Suppressor macrophage treated with lipopolysaccharide for 1 hour (primary cell): ENCODE measurements around the gene PNRC2.

Experiments
- DNase-seq, 3 donors: peaks; one replicate each; pipeline ENCODE4 v3.0.0-alpha.2; 2020 to 2022

PNRC2 gene, protein sequence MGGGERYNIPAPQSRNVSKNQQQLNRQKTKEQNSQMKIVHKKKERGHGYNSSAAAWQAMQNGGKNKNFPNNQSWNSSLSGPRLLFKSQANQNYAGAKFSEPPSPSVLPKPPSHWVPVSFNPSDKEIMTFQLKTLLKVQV

DNA sequence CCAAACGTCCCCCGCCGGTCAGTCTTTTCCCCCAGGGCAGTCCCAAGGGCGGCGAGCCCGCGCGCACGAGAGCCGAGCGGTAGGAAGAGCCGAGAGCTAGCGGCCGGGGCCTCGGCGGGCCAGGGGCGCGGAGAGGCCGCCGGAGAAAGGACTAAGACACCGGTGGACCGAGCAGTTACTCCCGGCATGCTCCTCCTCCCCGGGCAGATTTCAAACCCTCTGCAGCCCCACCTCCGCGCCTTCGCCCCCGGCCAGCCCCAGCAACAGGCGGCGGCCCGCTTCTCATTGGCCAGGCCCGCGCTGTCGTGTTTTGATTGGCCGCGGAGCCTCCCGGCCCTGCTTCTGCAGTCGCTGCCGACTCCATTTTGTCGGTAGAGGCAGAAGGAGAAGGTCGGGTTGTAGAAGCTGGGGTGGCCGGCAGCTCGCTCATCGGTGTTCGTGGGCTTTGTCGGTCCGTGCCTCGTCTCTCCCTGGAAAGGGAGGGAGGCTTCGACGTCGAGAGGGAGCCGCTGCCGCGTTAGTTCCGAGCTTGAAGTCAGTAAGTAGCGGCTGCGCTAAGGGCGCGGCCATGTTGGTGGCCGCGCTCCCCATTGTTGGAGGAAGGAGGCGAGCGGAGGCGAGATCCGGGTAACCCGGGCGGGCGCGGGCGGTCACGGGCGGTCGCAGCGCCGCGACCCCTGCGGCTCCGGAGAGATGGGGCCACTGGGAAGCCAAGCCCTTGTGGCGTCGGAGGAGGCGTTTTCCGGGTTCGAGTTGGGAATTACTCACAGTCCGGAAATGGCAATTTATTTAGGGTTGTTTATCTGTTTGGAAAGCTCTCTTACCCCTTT is at the start of gene PNRC2:
Gene PNRC2, plus strand, starts transcription at position 368 of the 830 bp plus-strand sequence. CDS start 1,630 bp downstream, outside the sequence.
- DNase-seq = peak; percentile 98

DNA sequence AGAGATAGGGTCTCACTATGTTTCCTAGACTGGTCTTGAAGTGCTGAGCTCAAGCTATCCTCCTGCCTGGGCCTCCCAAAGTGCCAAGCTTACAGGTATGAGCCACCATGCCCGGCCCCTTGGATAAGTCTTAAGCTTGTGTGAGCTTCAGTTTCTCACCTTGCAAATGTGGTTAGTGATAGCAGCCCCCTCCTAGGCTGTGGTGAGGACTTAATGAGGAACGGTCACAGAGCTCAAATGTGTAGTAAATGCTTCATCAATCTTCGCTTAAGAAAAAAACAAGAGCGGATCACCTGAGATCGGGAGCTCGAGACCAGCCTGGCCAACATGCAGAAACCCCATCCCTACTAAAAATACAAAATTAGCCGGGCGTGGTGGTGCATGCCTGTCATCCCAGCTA is 49.5 kb upstream of the PNRC2 start:
- no peak for DNase-seq

DNA sequence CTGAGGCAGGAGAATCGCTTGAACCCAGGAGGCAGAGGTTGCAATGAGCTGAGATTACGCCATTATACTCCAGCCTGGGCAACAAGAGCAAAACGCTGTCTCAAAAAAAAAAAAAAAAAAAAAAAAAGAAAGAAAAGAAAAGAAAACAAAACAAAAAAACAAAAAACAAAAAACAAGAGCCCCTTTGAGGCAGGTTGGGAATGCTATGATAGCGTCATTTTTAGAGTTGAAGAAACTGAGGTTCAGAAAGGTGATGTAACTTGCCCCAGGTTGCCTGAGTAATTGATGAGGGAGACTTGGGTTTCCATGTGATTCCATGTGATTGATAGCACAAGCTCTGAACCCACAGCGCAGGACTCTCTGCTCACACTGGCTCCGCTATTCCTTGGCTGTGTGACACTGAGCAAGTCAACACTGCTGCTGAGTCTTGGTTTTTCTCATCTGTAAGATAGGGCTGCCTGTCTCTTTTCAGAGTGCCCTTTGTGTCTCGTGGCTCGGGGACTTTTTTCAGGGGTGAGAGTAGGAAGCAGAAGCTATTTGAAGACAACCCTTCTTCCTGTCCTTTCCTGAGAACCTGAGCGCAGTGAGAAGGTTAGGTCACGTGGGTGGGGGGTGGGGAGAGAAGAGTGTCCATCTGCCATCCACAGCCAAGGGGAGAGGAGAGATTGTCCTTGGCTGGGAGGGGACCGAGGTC is 48.9 kb upstream of the PNRC2 start:
- DNase-seq = peak; percentile 55 to 60 (median 57)

DNA sequence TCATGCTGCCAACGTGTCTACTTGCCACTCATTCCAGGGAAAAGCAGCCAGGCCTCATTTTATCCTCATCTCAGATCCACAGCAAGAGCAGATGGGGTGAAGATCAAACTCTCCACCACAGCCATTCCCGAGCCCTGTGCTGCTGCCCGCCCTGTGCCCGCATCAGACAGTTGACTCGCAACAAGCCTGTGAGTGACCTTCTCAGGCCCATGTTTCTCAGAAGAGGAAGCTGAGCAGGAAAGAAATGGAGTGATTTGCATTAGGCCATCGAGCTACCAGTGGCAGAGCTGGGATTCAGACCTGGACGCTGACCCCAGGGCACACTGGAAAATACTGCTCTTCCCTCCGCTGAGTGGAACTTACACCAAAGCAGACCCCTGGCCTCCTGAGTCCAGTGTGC is 47.7 kb upstream of the PNRC2 start:
- DNase-seq = peak; percentile 58 to 66 (median 59)

DNA sequence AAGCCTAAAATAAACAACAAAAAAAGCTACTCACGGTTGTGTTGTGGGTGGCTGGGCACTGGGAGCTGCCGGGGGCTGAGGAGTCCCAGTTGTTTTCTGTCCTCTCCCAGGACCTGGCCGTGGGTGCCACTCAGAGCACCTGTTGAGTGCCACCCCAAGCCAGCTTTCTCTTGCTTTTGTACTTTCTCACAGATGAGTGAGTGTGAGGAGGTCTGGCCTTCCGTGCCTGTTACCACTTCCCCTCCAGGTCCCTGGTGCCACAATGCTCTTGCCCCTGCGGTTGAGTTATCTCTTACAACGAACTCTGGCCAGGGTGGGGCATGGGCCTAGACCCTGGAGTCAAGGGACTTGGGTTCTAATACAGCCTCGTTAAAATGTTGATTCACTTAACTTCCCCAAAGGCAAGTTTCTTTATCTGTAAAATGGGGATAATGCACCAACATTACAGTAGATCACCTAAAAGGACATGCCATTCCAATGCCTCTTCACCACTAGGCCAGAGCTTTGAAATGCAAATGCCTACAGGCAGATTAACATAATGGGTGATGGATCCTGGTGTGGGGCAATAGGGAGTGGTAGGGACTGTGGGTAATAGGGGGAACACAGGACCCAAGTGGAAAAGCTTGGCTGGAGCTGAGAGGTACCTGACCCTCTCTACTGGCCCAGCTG is 46.3 kb upstream of the PNRC2 start, which contains the start of gene CNR2:
Gene CNR2, minus strand, starts transcription at position 151 of the 669 bp plus-strand sequence. CDS start 37,745 bp downstream, outside the sequence.
- DNase-seq = no peak

DNA sequence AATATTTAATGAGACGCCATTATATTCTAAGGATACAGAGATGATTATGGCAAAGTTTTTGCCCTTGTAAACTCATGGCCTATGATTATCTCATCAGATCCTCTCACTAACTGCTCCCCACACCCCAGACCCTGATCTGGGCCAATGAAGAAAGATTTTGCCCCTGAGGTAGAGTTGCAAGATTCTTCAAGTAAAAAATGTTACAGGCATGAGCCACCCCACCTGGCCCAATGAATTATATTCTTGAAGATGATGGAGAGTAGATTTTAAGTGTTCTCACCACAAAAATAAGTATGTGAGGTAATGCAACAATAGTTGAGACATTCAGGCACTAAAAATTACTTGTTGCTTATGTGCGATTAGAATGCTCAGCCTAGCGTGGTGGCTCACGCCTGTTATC is 44.7 kb upstream of the PNRC2 start:
- DNase-seq = no peak

DNA sequence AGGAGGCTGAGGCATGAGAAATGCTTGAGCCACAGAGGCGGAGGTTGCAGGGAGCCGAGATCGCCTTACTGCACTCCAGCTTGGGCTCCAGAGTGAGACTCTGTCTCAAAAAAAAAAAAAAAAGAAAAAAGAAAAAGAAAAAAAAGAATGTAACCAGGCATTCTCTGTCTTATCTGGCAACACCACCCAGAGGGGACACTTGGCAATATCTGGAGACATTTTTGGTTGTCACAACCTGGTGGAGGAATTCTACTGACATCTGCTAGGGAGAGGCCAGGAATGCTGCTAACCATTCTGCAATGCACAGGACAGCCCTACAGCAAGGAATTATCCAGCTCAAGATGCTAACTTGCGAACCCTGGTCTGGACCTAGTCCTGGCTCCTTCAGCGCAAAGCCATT is 44.2 kb upstream of the PNRC2 start:
- DNase-seq = no peak

DNA sequence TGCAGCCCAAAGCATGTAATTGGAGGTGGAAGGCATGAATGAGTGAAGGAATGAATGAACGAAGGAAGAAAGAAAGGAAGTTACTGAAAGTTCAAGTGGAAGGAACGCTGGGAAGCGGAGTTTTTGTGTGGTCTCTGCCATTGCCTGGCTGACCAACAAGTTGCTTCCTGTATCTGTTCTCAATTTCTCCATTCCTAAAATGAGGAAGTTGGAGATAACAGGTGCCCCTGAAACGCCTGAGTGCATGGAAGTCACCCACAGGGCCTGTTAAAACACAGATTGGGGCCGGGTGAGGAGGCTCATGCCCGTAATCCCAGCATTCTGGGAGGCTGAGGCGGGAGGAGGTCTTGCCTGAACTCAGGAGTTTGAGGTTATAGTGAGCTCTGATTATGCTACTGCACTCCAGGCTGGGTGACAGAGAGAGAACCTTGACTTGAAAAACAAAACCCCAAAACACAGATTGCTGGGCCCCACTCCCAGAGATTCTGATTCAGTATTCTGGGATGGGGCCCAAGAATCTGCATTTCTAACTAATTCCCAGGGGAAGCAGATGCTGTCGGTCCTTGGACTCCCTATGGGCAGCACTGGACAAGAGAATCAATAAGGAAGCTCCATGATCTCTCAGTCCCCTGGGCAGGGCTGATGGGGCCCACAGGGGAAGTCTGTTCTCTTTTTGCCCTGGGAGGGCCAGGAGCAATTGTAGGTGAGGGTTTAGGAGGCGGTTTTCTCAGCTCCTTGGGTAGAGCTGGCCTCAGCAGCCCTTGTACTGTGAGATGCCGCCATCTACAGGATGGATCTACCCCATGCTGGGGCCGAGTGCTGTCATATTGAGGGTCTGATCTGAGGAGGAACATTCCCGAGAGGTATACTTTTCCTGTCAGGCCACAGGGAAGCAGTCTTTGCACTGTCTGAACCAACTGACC is 43.2 kb upstream of the PNRC2 start:
- peak; percentile 83 to 85 (median 84) for DNase-seq

DNA sequence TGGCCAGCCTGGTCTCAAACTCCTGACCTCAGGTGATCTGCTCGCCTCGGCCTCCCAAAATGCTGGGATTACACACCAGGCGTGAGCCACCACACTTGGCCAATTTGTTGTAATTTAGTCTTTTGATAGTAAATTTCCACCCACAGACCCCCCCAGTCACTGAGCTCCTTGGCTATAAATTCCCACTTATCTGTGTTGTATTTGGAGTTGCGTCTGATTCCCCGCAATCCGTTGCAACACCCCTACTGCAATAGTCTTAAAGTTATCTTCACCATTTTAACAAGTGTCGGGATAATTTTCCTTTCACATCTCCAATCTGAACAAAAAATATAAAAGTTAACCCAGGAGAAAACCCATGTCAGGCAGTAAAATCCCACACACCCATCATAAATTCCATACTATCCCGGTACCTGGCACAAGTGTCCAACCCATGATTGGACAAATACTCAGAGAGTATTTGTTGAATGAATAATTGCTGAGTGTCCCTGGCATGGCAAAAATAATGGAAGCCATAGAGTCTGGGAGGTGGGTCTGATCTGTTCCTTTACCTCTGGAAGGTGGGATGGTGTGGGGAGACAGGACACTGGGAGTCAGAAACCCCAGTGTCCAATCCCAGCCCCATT is 37.2 kb upstream of the PNRC2 start:
- DNase-seq = no peak

DNA sequence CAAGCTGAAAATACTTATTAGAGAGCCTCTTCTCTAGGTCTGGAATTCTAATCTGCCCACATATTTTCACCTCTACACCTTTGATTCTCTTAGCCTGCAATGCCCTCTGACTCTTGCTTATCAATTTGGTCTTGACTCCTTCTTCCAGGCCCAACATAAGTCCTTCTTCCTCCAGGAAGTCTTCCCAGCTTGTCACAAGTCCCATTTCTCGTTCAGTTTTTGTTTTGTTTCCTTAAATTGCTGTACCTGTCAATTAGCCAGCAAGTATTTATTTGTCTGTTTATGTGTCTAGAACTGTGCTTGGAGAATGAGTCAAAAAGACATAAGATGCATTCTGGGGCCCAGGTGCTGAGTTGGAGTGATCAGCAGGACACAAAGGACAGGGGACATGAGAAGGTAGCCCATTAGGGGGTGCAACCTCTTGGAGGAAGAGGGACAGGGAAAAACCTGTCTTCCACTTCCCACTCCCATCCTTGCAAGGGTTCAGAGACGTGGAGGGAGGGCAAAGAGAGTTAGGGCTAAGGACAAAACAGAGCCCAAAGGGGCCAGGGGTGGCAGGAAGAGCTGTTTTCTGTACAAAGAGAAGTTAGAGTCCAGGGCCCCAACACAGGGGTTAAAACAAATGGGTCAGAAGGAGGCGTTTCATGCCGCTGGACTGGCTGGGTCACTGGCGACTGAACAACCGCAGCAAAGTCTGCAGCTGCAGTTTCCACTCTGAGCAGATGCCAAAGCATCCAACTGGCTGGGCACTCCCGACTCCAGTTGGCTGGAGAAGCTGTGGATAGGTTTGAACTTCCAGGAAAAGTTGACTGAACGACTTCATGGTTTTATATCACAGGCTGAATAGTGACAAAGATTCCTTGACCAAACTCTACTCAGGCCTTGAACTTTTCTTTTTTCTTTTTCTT is 35.8 kb upstream of the PNRC2 start:
- DNase-seq = no peak

DNA sequence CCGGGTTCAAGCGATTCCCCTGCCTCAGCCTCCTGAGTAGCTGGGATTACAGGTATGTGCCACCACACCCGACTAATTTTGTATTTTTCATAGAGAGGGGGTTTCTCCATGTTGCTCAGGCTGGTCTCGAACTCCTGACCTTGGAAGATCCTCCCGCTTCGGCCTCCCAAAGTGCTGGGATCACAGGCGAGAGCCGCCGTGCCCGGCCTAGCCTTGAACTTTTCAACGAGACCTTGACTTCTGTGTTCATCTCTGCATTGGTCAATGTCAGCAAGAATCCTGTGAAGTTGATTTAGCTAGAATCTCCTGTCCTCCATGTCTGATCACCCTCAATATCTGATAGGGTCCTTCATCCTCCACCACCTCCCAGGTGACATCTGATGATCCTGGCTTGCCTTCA is 35.0 kb upstream of the PNRC2 start:
- no peak for DNase-seq

DNA sequence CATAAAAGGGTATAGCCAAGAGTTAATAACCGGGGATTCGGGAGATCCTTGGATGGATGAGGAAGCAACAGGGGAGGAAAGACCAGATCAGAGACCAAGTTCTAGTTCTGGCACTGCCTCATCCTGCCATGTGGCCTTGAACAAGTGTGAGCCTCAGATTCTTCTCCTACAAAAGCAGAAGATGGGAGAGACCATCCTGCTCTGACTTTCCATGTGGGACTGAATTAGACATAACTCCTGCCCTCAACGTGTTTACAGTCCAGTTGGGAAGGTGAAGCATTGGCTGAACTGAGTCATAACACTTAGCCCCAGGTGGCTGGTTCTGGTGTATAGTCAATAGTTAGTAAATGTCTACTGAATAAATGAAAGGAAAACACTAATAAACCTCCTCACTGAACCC is 34.3 kb upstream of the PNRC2 start:
- no peak for DNase-seq

DNA sequence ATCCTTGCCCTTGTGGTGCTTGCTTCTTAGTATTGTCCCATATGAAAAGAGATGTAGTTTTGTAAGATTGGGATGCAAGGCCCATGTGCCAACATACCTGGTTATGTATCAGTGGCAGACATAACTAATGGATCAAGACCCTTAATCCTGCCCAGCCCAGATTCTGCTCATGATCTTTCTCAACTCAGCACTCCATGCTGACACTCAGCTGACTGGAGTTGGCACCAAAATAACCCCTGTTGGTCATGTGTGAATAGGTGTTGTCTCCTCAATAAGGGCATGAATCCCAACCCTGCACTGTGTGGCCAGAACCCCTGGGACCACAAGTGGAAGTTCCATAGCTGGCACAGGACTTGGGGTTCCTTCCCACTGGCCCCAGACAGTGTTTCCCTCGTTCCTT is 32.5 kb upstream of the PNRC2 start:
- DNase-seq = no peak

DNA sequence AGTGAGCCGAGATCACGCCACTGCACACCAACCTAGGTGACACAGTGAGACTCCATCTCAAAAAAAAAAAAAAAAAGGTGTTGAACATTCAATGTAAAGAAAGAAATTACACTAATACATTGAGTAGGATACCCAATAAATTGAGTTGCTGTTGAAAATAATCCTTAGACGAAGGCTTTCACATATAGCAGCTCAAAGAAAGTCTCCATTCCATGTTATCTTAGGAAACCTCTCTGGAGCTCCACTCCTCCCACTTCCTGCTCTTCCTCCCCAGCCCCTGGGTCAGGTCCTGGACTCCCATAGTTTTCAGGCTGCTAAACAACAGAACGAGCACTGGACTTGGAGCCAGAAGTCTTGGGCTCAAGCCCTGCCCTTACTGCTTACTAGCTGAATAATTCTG is 30.8 kb upstream of the PNRC2 start:
- no peak for DNase-seq

DNA sequence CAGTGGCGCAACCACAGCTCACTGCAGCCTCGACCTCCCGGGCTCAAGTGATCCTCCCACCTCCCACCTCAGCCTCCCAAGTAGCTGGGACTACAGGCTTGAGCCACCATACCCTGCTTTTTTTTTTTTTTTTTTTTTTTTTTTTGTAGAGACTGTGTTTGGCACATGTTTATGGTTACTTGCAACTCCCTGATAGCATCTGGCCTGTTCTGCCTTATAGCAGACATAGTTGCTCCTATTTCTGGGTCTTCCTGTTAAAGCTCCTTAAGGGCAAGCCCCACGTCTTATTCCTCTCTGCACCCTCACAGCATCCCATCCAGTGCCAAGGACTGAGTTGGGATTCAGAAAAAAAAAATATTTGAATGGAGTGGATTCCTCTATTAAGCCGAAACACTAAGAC is 29.4 kb upstream of the PNRC2 start:
- DNase-seq = no peak

DNA sequence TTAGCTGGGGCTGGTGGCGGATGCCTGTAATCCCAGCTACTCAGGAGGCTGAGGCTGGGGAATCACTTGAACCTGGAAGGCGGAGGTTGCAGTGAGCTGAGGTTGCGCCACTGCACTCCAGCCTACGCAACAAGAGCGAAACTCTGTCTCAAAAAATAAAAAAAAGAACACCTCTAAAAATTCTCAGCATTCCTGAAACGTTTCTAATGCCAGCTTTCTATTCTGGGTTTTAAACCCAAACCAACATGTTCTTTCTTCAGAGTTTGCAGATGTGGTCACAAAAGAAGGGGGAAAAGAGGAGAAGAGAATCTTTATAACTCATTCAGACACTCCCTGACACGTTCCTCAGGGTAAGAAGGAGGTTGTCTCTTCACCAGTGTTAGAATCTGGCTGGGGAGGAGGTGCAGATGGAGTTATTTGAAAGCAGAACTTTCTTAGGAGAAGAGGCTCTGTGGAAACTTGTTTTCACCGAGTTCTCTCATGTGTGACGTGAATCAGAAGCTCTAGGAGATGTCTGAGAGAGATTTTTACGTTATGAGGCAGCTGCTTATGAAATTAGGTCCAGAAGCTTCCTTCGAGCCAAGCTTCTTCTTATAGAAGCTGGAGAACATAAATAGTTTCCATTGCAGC is 28.7 kb upstream of the PNRC2 start:
- peak; percentile 30 to 62 (median 49) for DNase-seq

DNA sequence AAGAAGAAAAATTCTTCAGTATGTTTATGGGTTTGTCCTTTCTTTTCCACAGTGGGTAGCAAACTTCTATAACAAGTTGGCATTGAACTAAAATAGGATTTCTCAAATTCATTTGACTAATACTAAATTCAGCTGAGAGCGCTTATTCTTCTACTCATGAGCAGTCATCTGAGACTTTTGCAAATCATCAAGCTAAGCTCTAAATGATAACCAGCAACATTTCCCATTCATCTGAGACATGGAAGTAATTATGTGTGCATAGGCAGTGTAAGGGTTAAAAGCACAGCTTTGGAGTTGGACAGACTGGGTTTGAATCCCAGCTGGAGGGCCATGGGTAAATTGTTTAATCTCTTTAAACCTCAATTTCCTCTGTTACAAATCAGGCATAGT is 28.1 kb upstream of the PNRC2 start:
- no peak for DNase-seq

DNA sequence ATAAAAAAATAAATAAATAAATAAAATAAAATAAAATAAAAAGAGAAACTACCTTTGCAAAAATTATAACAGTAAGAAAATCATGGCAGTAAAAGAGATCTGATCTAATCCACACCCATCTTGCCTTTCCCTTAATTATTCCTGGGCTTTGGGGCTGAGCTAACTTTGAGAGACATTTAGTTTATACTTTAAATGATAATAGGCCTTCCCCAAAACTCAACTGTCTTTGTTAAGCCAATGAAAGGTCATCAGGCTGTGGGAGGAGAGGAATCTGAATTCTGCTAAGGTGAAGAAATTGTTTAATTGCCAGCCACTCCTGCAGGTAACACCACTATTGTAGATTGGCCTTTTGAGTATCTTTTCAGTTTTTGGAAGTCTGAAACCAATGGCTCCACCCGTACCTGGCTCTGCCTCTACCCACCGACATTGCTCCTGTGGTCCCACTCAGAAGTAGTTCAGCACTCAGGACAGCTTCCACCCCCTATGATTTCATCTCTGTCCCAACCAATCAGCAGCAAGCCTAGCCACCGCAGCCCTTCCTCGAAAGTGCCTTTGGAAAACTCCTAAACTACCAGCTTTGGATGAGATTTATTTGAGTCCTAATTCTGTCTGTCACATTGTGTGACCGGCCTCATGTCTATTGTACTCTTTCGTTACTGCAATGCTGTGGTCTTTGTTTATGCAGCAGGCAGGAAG is 23.0 kb upstream of the PNRC2 start:
- DNase-seq = no peak

DNA sequence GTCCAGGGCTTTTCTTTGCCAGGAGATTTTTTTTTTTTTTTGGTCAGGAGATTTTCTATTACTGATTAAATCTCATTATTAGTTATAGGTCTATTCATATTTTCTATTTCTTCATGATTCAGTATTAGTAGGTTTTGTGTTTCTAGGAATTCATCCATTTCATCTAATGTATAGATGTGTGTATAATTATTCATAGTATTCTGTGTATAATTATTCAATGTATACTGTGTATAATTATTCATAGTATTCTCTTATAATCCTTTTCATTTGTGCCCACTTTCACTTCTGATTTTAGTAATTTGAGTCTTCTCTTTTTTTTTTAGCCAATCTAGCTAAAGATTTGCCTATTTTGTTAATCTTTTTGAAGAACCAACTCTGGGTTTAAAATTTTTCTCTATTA is 12.3 kb upstream of the PNRC2 start:
- DNase-seq = no peak

DNA sequence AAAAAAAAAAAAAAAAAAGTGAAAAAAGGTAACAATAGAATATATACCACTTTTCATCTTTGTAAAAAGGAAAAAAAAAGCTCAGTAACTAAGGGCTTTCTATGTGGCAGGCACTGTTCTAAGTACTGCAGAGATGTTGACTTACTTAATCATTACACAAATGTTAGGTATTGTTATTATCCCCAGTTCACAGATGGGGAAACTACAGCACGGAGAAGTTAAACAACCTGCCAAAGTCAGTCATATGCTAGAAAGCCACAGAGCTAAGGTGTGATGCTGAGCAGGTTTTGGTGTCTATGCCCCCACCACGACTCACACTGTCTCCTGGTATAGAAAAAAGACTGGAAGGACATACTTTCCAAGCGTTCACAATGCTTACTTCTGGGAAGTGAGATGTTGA is 6.6 kb upstream of the PNRC2 start:
- no peak for DNase-seq
